DMS79 treated with DMSO at 0.1 percent for 48 hours (cell line): ENCODE measurements around the gene FTH1.
"Not testable (repeated sequence)": the region's sequence is repeated elsewhere in the genome, so short reads cannot be mapped to it uniquely, and the experiment has no call there.

Experiments used
- DNase-seq: peaks from one replicate; lab custom pipeline; 2025; lab: John Stamatoyannopoulos, UW

The FTH1 gene

DNA sequence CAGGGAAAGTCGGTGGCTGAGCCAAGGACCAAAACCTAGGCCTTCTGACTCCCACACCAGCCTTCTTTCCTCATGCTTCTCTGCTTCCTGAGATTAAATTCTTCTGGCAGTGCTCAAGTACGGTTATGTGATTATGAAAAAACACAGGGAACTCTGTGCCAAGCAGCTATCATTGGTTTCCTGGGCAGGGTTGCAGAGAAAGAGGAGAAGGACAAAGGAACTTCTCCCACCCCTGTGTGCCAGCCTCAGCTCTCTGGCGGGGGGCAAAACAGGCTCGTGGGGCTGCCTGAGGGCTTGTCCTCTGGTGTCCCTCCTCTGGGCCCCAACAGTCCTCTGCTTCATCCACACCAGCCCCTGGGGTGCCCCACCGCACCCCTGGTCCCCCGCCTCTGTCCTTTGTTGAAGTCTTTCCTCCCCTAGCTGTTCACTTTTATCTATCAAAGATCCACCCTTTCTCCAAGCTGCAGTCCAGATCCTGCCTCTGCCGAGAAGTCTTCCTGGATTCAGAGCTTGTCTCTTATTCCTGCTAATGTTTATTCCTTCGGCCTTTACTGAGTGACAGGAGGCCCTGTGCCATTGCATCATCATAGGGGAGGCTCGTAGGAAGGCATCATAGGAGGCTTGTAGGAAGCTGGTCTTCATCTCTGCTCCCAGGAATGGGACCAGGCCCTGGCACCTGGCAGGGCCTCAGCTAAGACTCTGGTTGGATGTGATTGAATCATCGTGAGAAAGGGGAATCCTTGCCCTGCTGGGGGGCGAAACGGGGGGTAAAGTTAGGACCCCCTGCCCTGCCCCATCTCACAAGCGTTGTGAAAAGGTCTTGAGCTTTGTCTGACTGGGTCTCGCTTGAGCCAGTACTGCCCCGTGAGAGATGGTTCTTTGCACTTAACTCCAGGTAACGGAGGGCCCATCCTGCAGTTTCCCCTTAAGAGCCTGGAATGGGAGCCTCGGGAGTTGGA, 11.5 kb upstream of the FTH1 start:
- DNase-seq = no peak

DNA sequence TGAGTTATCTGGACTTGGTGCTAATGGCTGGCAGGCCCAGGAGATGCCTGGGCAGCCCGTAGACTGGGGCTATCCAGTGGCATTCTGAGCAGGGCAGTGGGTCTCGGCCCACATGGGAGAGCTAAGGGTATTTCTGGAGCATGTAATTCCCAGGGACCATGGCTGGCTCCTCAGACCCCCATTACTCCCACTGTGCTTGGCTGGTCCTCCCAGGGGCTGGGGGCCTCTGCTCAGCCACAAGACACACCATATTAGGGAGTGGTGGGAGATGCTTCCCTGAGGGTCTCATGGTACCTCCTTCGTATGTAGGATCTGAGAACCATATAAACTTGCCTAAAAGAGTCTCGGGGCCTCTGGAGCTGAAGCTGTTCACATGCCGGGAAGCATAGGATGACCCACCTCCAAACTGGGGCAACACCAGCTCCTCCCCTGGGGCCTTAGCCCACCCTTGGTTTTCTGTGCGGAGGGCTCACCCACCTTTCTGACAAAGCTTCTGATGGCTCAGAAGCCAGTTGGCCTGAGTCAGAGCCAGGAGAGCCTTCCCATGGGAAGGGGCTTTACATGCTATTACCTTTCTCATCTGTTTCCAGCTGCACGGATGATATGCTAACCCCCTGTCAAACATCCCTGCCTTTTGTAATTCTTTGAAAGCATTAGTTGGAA, 9.5 kb upstream of the FTH1 start:
- DNase-seq = no peak

DNA sequence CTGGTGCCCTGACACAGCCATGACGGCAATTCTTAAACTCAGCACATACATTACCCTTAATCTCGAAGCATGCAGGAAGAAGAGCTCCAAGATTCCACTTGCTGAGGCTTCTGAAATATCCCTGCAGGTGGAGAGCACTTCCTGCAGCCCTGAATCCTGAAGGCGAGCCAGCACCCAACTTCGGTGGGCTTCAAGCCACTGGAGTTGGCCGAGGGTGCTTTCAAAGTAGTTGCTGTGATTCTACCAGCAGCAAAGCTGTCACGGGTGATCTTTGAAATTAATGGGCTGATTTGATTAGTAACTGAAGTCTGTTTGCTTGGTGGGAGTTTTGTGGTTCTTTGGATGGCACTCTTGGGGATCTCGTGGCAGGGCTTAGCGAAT, 9.0 kb upstream of the FTH1 start:
- DNase-seq = no peak

DNA sequence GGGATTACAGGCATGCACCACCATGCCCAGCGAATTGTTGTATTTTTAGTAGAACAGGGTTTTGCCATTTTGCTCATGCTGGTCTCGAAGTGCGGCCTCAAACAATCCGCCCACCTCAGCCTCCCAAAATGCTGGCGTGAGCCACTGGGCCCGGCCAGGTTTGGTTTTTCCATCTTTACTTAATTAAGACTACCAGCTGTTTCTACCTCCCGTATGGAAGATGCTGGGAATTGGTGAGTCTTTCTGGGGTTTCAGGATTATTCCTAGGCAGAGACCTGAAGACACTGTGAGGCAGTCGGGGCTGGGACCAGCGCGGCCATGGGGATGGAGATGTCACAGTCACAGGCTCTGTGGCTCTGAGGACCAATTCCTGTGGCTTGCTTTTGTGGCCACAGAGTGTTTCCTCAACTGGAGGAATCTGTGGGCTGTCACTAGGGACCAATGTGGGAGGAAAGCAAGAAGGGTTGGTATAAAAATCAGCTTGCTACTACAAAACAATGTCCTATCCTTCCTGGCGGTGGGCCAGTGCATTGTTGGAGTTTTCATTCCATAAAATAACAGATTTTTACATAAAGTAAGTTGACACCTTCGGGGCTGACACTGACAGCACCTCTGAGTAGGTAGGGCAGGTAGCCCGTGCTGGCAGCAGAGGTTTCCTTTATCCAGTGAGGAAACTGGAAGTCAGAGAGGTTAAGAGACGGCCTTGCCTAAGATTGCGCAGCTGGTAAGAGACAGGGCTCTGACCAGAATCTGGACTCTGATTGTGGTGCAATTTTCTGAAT, 8.4 kb upstream of the FTH1 start:
- no peak for DNase-seq

DNA sequence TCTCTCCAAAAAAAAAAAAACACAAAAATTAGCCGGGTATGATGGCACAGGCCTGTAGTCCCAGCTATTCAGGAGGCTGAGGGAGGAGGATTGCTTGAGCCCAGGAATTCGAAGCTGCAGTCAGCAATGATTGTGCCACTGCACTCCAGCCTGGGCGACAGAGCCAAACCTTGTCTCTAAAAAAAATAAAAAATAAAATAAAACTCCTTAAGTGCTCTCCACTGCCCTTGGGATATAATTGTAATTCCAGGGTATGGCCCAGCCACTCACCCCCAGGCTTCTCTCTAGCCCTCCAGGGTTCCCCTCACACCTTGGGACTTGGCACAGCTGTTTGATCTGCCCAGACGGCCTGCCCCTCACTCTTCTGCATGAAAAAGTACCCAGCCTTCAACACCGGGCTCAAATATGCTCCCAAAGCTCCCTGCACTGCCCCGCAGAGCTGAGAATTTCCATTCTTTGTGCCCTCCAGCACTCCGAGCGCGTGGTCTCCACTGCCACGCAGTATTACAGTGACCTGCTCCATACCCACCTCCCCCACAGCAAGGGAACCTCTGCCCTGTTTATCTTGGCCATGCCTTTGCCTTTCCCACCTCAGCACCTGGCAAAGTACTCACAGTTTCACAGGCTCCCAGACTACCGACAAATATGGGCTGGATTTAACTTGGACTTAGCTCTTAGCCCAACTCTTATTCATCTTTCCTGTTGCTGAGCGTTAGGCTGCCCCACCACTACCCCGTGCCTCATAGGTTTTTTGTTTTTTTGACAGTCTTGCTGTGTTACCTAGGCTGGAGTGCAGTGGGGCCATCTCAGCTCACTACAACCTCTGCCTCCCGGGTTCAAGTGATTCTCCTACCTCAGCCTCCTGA, 7.6 kb upstream of the FTH1 start:
- DNase-seq = peak; percentile 62

DNA sequence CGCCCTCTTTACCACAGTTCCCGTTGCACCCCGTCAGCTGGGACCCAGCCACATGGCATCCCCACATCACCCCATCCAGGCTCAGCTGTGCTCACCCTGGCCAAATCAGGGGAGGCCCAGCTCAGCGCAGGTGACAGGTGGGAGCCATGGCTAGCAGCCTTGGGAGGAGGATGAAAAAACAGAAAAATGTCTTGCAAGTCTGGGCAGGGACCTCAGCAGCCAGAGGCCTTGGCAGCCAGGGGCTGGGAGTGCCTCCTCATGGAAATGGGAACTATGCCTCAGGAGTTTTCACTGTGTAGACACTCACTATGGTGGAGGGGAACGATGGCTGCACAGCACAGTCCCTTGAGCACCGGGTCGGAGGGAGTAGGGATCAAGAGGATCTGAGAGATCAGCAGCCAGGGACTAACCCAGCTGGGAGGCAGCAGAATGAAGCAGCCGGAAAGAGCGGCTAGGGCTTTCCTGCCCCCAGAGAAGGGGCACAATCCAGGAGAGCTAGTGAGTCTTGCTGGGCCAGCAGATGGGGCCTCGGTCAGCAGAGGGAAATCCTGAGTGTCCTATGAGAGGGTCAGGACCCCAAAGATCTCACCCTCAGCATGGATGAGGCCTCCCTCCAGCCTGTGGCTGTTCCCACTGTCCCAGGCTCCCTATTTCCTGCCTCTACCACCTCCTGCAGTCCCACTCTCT, 6.2 kb upstream of the FTH1 start:
- no peak for DNase-seq

DNA sequence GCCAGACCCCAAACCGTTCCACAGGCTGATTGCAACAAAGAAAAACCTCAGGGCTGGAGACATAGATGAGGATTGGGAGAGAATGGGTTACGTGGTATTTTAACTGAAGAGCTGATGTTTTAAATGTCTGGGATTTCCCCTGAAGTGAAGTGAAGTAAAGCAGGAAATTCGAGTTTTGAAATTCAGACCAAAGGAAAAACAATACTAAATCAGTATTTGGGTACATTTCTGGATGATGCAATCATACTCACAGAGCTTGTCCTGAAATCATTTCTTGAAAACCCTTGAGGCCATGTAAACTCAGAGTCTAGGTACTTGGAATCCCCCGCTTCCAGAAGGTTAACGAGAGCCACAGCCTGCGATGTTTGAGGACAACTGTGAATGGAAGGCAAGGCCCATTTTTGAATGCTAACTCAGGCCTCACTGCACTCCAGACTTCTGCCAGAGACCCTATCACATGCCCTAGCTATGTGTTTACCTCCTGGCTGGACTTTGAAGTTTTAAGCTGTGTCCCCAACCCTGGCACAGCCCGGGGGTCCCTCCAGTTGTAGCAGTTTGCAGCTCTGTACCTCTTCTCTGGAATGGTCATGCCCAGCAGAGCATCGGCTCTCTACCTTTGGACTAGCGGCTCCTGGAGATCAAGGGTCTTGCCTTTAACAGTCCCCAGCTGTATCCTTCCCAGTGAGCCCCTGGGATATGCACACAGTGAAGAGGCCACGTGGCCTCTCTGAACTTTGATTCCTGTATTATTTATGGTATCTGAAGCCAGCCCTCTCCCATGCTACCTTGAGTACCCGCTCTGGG, 5.4 kb upstream of the FTH1 start:
- DNase-seq = peak; percentile 67

DNA sequence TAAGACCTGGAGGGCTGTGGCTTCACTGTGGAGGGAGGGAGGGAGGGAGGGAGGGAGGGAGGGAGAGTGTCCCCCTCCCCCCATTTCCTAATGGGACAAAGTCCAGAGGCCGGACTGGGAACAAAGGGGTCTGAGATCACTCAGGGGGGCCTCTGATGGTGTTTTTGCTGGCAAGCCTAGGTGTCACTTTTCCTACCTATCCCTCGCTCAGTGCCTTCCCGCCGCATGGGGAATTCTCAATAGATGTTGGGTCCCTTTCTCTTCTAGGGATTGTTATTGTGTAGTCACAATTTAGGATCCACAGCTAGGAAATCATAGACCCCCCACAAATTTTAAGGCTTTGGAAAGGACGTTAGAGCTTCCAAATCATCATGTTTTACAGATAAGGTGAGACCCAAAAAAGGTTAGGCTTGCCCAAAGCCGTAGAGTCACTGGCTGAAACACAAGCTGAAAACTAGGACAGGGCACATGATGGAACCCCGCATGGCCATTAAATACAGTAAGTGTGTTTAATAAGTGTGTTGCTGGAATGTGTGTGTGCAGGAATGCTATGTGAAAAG, 4.8 kb upstream of the FTH1 start:
- DNase-seq = no peak

DNA sequence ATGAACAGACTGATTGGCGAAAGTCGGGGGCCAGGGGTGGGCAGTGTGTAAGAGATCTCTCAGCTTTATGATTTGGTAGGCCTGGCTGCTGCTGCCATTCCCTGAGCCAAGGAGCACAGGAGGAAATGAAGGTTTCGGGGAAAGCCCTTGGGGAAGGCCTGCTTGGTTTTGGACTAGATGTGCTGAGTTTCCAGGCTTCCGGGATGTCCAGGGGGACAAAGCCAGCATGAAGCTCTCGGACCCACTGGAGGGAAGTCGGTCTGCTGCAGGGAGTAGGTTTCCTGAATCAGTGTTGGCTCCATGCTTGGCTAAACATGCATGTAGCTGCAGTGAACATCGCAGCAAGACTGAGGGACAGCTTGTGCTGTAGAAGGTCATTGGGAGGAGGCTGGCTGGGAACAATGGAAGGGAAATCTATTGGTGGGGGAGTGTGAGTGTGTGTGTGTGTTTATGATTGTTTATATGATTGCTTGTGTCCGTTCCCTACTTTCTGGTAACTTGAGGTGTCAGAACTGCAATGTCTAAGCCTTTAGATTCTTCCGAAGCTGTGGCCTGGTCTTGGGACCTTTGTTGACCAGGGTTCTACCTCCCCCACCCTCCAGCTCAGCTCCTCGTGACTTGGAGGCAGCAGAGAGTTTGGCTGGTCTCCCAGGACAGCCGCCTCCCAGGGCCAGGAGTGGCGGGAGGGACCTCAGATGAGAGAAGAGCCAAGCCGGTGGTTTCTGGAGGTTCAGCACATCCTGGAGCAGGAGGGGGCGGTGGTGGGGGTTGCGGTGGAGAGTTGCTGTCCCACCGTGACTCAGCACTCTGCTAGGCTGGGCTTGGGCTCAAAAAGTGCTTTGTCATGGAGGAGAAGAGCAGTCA, 4.0 kb upstream of the FTH1 start:
- peak; percentile 93 for DNase-seq

DNA sequence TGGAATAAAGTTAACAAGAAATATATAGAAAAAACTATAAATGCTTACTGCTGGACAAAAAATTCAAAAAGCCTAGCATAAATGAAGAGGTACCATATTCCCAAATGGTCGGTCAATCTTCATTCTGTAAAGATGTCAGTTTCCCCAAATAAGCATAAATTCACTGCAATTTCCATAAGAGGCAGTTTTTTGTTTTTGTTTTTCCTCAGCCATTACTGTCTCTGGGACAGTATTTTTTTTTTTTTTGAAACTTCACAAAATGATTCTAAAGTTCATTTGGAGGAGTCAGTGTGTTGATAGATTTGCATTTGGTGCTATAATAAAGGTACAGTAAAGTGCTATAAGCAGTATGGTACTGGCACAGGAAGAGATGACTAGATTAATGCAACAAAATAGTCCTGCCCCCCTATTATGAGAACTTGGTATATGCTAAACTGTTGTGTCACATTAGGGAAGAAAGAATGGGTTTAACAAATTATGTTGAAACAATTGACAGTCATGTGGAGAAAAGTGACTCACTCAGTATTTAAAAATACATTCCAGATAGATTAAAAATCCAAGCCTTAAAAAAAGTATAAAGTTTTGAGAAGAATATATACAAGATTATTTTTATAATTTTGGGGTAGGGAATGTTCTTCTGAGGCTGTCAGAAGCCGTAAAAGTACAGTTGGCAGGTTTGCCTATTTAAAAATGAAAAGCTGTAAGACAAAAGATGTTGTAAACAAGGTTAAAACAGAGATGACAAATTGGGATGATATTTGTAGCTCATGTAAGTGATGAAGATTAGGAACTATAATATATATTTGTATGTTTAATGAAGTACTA, 2.6 kb upstream of the FTH1 start:
- no peak for DNase-seq

DNA sequence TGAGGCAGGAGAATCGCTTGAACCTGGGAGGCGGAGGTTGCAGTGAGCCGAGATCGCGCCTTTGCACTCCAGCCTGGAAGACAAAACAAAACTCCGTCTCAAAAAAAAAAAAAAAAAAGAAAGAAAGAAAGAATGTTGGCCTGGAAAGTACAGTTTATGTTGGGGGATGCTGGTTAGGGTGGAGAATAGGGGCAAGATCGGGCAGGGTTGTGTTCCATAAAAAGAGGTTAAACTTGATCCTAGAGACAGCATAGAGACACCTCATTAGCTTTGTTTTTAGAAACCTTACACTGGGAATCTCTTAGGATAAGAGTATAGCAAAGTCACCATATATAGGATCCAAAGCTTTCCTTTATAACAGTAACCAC, 1.9 kb upstream of the FTH1 start:
- DNase-seq = no peak

DNA sequence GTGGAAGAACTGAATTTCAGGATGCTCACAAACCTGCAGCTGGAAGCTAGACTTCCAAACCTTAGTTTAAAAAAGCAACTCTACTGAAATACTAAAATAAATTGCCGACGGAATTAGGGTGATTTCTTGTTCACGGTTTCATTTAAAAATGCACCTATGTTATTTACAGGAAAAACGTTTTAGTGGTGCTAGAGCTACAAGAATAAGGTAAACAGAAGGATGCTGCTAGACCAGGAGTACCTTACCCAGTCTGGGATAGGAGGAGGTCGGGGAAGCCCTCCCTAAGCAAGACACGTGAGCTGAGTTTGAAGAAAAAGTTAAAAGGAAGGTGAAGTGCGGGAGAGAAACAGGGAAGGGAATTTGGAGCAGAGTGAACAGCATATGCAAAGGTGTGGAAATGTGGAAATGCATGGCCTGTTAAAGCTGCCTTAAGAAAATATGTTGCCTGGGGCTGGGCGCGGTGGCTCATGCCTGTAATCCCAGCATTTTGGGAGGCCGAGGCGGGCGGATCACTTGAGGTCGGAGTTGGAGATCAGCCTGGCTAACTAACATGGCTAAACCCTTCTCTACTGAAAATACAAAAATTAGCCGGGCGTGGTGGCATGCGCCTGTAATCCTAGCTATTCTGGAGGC, 1.4 kb upstream of the FTH1 start:
- no peak for DNase-seq

DNA sequence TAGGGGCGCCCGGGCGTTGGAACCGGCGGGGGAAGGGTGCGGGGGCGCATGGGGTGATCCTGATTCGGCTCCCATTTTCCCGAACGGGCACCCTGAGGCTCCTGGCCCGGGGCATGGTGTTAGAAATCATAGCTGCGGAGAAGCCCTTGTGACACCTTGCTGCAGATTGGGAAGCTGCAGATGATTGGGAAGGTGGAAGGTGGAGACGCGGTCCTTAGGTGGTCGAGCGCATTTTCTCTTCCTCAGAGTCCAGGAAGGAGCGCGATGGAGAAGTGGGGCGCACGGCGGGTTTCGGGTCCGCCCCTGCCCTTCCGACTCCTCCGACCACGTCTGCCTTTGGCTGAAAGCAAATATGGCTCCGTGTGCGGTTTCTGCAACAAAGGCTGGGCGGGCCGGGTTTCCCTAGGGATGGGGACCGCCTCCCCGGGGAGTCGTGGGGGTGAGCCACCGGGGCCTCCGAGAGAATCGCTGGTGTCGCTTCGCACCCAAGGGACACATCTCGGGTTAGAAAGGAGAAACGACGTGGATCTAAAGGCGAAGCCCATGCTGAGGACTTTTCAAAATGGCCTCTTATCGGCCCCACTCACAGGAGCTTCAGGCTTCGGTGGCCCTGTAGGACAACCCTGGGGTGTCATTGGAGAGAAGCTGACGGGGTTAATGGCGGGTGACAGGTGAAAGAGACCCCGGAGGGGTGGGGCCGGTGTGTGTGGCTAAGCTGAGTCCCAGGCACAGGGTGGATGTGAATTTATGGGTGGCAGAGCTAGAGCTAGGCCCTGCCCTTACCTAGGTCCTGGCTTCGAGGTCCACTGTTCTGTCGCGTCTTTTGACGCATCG, 707 bp upstream of the FTH1 start:
- DNase-seq = peak; percentile 75

DNA sequence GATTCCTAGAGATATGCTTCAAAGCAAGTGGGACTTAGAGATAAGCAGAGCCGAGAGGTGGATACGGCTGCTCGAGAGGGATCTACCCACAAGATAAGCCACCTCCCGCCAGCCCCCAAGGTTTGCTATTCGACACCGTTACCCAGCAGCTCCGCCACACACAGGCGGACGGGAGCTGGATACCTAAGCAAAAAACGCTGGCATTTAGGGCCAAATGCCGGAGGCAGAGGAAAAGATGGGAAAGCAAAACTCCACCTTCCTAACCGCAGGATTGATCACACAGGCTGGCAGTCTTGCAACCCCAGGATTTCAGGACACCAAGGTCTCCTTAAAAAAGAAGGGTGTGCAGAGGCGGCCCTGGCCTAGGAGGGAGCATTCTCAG, 709 bp downstream of the FTH1 start:
- DNase-seq = peak; percentile 31

DNA sequence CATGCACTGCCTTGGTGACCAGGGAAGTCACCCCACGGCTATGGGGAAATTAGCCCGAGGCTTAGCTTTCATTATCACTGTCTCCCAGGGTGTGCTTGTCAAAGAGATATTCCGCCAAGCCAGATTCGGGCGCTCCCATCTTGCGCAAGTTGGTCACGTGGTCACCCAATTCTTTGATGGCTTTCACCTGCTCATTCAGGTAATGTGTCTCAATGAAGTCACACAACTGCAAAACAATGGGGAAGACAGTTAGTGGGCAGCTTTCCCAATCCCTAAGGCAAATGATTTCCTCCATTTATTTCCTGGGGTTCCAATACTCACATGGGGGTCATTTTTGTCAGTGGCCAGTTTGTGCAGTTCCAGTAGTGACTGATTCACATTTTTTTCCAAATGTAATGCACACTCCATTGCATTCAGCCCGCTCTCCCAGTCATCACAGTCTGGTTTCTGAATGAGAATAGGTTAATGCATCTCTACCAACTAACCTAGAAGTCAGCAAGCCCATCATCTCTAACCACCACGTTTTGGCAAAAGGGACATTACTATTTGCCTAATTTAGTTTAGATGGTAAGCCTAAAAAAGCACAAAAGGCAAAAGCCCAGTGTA, 2.7 kb downstream of the FTH1 start:
- DNase-seq = not testable (repeated sequence)

DNA sequence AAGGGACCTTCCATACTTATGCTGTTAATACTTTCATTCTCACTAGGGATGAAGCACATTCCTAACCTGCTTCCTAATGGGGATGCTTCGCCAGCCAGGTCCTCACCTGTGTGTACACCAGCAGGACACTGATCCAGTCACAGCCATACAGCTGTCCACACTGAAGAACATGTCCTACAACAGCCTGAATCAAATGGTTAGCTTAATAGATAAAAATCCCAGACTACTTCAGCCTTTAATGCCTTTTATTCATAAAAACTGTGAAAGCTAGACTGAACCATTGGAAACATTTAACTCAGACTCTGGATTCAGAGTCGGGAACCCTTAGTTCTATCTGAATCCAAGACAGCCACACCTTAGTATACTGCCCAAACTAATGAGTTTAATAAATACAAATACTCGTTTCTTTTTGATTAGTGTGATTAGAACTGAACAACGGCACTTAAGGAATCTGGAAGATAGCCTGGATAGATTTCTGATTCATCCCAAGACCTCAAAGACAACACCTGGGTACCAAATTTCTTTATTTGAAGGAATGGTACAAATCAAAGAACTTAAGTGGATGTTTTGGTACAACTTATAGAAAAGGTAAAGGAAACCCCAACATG, 3.3 kb downstream of the FTH1 start:
- no peak for DNase-seq
